ENCODE data around the gene NT5C3A. TPM values are rescaled to one million over a fixed set of nuclear protein-coding genes. Genes with fewer than 3 reads are reported as not detected.
"Not testable (repeated sequence)": the region's sequence is repeated elsewhere in the genome, so short reads cannot be mapped to it uniquely, and the experiment has no call there.

The NT5C3A gene
- total RNA-seq, 1 experiment from 2014 or later = 36.6 TPM

DNA sequence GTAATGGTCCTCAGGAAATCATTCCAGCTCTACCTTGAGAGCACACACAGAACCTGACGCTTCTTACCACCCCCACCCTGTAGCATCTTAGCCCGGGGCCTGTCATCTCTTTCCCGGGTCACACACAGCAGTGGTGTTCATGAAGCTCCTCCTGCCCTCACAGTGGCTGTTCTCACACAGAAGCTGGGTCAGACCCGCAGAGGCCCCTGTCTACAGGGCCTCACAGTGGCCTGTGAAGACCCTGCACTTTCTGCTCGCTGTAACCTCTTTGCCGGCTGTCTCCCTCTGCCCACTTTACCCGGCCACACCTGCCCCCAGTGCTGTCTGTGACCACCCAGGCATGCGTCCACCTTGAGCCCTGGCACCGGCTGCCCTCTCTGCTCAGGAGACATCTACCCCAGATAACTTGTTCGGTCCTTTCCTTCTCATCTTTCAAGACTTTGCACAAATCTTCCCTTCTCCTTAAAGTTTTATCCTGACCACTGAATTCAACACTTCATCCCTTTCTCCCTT, 58.4 kb downstream of the NT5C3A start:
- in situ Hi-C loops (cut with HindIII; ENCODE audit: low pct_unique_long_range_greater_than_20kb, low sequenced_read_pairs); DNase-seq (ENCODE audit: low read depth): not testable (repeated sequence)

DNA sequence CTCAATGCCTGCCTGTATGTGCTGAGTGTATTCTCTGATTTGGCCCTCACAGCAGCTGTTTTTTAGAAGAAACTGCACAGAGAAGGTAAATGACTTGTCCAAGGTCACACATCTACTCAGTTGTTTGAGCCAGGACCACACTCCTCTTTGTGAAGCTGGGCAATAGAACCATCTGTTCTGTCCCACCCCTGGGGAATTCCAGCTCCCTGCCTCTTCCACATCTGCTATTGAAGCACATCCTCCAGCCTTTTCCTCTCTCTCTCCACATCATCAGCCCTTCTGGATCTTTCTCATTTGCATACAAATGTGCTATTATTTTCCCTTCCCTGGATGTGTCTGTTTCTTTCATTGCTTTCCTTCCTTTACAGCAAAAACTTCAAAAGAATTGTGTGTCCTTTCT, 59.5 kb downstream of the NT5C3A start:
- DNase-seq (ENCODE audit: low read depth); in situ Hi-C loops (cut with HindIII; ENCODE audit: low pct_unique_long_range_greater_than_20kb, low sequenced_read_pairs): not testable (repeated sequence)

DNA sequence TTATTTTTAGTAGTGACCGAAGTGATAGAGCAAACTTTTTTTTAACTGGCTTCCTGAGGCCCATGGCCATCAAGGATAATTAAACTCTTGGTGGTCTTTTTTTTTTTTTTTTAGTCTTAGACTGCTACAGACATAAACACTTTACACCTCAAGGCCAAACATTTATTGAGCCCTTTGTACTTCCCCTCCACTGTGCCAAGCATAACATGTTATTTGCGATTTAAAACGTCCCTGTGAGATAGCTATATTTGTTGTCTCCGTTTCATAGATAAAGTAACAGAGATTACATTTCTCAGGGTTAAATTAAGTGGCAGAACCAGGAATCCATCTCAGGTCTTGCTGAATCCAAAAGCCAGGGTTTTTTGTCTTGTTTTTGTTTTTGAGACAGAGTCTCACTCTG, 63.2 kb downstream of the NT5C3A start:
- in situ Hi-C loops (cut with HindIII; ENCODE audit: low pct_unique_long_range_greater_than_20kb, low sequenced_read_pairs); DNase-seq (ENCODE audit: low read depth): not testable (repeated sequence)

- in situ Hi-C loops (cut with HindIII; ENCODE audit: low pct_unique_long_range_greater_than_20kb, low sequenced_read_pairs); DNase-seq (ENCODE audit: low read depth): not testable (repeated sequence)
These were observed 64.0 kb downstream of the NT5C3A start for GRCh38 chr7:32998361-32999171.

GRCh38 chr7:32997956-32998355, 64.6 kb downstream of the NT5C3A start:
- DNase-seq (ENCODE audit: low read depth); in situ Hi-C loops (cut with HindIII; ENCODE audit: low pct_unique_long_range_greater_than_20kb, low sequenced_read_pairs): not testable (repeated sequence)

DNA sequence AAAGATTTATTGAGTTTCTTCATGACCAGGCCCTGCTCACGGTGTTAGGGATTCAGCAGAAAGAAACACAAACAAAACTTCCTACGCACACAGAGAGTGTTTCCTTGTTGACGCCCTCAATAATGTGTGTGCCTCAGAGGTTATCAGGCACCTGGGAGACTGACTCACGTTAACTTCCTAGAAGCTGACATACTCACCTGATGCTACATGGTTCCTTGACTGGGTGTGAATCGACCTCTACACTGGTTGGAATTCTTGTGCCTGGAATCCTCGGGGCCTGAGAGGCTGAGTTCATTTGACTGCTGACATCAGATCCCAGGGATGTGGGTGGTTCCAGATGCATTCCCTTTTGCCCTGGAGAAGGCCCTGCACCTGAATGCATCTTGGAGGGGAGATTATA, 69.8 kb downstream of the NT5C3A start:
- in situ Hi-C loops (cut with HindIII; ENCODE audit: low pct_unique_long_range_greater_than_20kb, low sequenced_read_pairs); DNase-seq (ENCODE audit: low read depth): not testable (repeated sequence)

GRCh38 chr7:32991975-32992700, 70.4 kb downstream of the NT5C3A start:
- in situ Hi-C loops (cut with HindIII; ENCODE audit: low pct_unique_long_range_greater_than_20kb, low sequenced_read_pairs); DNase-seq (ENCODE audit: low read depth): not testable (repeated sequence)

DNA sequence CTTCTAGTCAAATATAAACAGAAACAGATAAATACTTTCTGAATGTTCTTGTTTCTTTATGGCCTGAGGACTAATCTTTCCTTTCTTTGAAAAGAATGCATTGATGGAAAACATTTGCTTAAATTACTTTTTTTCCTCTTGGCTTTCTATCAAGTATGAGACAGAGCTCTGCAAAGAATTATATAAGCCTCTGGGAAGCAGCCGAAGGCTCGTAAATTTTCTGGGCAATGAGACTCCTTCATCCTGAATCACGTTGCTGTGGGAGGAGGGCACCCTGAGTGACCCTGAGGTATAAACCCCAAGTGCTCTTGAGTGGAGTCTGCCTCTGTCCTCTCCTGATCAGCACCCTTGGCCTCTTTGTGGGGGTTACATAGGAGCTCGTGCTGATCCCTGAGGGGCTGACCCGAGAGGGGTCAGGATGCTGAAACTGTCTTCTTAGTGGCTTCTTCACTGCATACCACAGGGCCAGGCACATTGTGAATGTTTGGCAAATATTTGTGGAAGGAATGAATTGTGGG, 71.4 kb downstream of the NT5C3A start:
- DNase-seq (ENCODE audit: low read depth) = not testable (repeated sequence)

GRCh38 chr7:32988148-32988547, 74.4 kb downstream of the NT5C3A start:
- in situ Hi-C loops (cut with HindIII; ENCODE audit: low pct_unique_long_range_greater_than_20kb, low sequenced_read_pairs); DNase-seq (ENCODE audit: low read depth): not testable (repeated sequence)

More for the DNA sequence above, 71.4 kb downstream of the NT5C3A start:
- in situ Hi-C loops (cut with HindIII; ENCODE audit: low pct_unique_long_range_greater_than_20kb, low sequenced_read_pairs) = not testable (repeated sequence)

- DNase-seq (ENCODE audit: low read depth); in situ Hi-C loops (cut with HindIII; ENCODE audit: low pct_unique_long_range_greater_than_20kb, low sequenced_read_pairs): not testable (repeated sequence)
These were observed 82.7 kb downstream of the NT5C3A start for GRCh38 chr7:32979902-32980301.

GRCh38 chr7:32979246-32979645, 83.3 kb downstream of the NT5C3A start:
- in situ Hi-C loops (cut with HindIII; ENCODE audit: low pct_unique_long_range_greater_than_20kb, low sequenced_read_pairs) = not testable (repeated sequence)
- peak; percentile 44 for DNase-seq (ENCODE audit: low read depth)

GRCh38 chr7:32977159-32977558, 85.4 kb downstream of the NT5C3A start:
- in situ Hi-C loops (cut with HindIII; ENCODE audit: low pct_unique_long_range_greater_than_20kb, low sequenced_read_pairs); DNase-seq (ENCODE audit: low read depth): not testable (repeated sequence)

GRCh38 chr7:32971967-32972366, 90.6 kb downstream of the NT5C3A start:
- DNase-seq (ENCODE audit: low read depth); in situ Hi-C loops (cut with HindIII; ENCODE audit: low pct_unique_long_range_greater_than_20kb, low sequenced_read_pairs): not testable (repeated sequence)

GRCh38 chr7:32967268-32967582, 95.4 kb downstream of the NT5C3A start:
- in situ Hi-C loops (cut with HindIII; ENCODE audit: low pct_unique_long_range_greater_than_20kb, low sequenced_read_pairs); DNase-seq (ENCODE audit: low read depth): not testable (repeated sequence)

- in situ Hi-C loops (cut with HindIII; ENCODE audit: low pct_unique_long_range_greater_than_20kb, low sequenced_read_pairs); DNase-seq (ENCODE audit: low read depth): not testable (repeated sequence)
These were observed 95.9 kb downstream of the NT5C3A start for GRCh38 chr7:32966489-32967267.

DNA sequence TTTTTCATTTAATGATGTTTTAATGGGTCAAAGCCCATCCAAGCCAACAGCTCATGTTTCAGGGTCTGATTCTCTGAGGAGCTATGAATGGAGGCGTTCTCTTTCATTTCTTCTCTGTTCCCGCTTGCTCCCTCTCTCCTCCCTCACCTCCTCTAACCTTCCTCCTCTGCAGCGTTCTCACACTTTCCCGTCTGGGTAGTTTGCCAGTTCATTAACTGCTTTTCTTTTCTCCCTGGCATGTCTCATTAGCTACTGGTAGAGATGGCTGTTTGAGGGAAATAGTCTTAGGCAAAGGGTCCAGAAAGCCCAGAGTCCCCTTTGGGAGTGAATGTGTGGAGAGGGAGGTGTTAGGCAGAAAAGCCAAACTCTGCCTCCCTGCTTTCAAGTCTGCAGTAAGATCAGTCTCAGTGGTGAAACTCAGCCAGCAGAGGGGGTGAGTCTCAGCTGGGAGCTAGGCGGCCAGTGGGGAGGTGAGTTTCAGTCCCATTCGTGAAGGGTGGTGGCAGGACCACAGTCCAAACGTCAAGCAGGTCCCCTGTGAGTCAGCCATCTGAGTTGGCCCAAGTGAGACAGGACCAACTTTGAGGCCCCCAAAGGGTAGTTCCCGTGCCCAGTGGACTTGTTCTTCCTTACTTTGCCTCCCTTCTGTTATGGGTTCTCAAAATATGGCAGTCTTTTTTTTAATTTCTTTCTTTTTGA, 98.0 kb downstream of the NT5C3A start:
- in situ Hi-C loops (cut with HindIII; ENCODE audit: low pct_unique_long_range_greater_than_20kb, low sequenced_read_pairs); DNase-seq (ENCODE audit: low read depth): not testable (repeated sequence)
